Measurements from ENCODE around the gene LIPF.

DNA sequence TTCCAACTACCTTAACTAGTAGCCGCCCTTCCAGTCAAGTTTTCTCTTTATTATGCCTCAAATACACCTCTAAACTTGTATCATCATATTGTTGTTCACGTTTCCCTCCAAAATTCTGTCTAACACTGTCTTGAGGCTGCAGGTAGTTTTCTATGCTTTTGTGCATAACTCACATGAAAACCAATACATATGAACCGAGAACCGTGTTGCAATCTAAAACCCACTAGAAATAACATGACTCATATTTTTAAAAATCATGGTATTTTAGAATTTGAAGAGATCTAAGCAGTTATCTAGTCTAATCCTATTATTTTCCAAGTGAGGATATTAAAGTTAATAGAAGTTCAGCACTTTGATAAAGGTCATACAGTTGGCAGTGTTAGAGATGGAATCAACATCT is 18.2 kb downstream of the LIPF start:
- TF ChIP-seq, protein P1, sequence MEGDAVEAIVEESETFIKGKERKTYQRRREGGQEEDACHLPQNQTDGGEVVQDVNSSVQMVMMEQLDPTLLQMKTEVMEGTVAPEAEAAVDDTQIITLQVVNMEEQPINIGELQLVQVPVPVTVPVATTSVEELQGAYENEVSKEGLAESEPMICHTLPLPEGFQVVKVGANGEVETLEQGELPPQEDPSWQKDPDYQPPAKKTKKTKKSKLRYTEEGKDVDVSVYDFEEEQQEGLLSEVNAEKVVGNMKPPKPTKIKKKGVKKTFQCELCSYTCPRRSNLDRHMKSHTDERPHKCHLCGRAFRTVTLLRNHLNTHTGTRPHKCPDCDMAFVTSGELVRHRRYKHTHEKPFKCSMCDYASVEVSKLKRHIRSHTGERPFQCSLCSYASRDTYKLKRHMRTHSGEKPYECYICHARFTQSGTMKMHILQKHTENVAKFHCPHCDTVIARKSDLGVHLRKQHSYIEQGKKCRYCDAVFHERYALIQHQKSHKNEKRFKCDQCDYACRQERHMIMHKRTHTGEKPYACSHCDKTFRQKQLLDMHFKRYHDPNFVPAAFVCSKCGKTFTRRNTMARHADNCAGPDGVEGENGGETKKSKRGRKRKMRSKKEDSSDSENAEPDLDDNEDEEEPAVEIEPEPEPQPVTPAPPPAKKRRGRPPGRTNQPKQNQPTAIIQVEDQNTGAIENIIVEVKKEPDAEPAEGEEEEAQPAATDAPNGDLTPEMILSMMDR (IDR thresholded peaks at IDR 0.05; ENCODE audit: low read depth, low read length), result no peak
- TF ChIP-seq EZH2phosphoT487 (IDR thresholded peaks at IDR 0.05; ENCODE audit: low read depth), result no peak

Measured in OCI-LY3 (cell line).